SU-DHL-6 (cell line): Measurements from ENCODE around the gene TNNI3K.

Experiments used
- H2AFZ ChIP-seq: fragments of 200-600 bp; sonication (generic); 2 replicates; pipeline ENCODE4 v1.6.1; 2014; ENCODE audit warnings: low read depth, mild to moderate bottlenecking, moderate library complexity, mixed read lengths, antibody characterized with exemption, low read length; ENCODE audit not compliant: severe bottlenecking
- H3F3A ChIP-seq: fragments of 200-600 bp; shearing (Covaris generic); 2 replicates; pipeline ENCODE4 v1.6.0; 2016; ENCODE audit warnings: antibody characterized with exemption, mild to moderate bottlenecking; ENCODE audit not compliant: insufficient read depth
- H3K27ac ChIP-seq: fragments of 200-600 bp; sonication (generic); 2 replicates; pipeline ENCODE4 v1.5.1; 2016; ENCODE audit warnings: low read depth, mild to moderate bottlenecking, low read length, moderate library complexity, mixed read lengths
- H3K27me3 ChIP-seq: fragments of 200-600 bp; sonication (generic), shearing (Covaris generic); 2 replicates; pipeline ENCODE4 v1.6.0; 2014; ENCODE audit warnings: mild to moderate bottlenecking, low read length
- H3K36me3 ChIP-seq: fragments of 200-600 bp; sonication (generic); 2 replicates; pipeline ENCODE4 v1.6.1; 2014; ENCODE audit warnings: mild to moderate bottlenecking, low read length, mixed read lengths
- H3K4me2 ChIP-seq: fragments of 300-600, 200-600 bp; shearing (Covaris generic), sonication (generic); 2 replicates; pipeline ENCODE4 v1.6.0; 2014; ENCODE audit warnings: low read length, low read depth, mild to moderate bottlenecking; ENCODE audit not compliant: poor library complexity, severe bottlenecking
- H3K4me3 ChIP-seq: fragments of 200-600 bp; sonication (generic); 2 replicates; pipeline ENCODE4 v1.5.1; 2014; ENCODE audit warnings: antibody characterized with exemption, low read length, mild to moderate bottlenecking, mixed read lengths; ENCODE audit not compliant: insufficient read depth, poor library complexity, severe bottlenecking
- H3K79me2 ChIP-seq: fragments of 200-600 bp; sonication (generic); 2 replicates; pipeline ENCODE4 v1.6.1; 2014; ENCODE audit warnings: mild to moderate bottlenecking, low read length, moderate library complexity; ENCODE audit not compliant: insufficient read depth
- H3K9ac ChIP-seq: fragments of 200-600 bp; sonication (generic); 2 replicates; pipeline ENCODE4 v1.7.0; 2014; ENCODE audit warnings: mild to moderate bottlenecking, low read length
- H3K9me2 ChIP-seq: fragments of 200-600 bp; sonication (generic); replicated peaks from 2 replicates; pipeline ENCODE4 v1.6.1; 2014; ENCODE audit warnings: low read length; ENCODE audit not compliant: insufficient read depth
- H3K9me3 ChIP-seq: fragments of 200-600 bp; sonication (generic); 2 replicates; pipeline ENCODE4 v1.6.1; 2014; ENCODE audit warnings: low read length, mixed read lengths; ENCODE audit not compliant: insufficient read depth
- H4K20me1 ChIP-seq: fragments of 200-600 bp; sonication (generic); 2 replicates; pipeline ENCODE4 v1.6.1; 2014; ENCODE audit warnings: low read depth, mild to moderate bottlenecking, antibody characterized with exemption, low read length, moderate library complexity, mixed read lengths
- EZH2phosphoT487 ChIP-seq: fragments of 200-600 bp; sonication (generic), shearing (Covaris generic); conservative IDR thresholded peaks from 2 replicates; pipeline ENCODE4 v1.6.1; 2018; ENCODE audit warnings: mild to moderate bottlenecking, antibody characterized with exemption, low read length, moderate library complexity, mixed read lengths
- TF ChIP-seq, protein P1 (sequence below): fragments of 200-600 bp; sonication (generic); IDR thresholded peaks from one replicate; pipeline ENCODE4 v1.5.1; 2017; ENCODE audit warnings: antibody characterized with exemption, mild to moderate bottlenecking, low read length, moderate library complexity; ENCODE audit not compliant: insufficient read depth, poor library complexity, severe bottlenecking

TNNI3K gene

DNA sequence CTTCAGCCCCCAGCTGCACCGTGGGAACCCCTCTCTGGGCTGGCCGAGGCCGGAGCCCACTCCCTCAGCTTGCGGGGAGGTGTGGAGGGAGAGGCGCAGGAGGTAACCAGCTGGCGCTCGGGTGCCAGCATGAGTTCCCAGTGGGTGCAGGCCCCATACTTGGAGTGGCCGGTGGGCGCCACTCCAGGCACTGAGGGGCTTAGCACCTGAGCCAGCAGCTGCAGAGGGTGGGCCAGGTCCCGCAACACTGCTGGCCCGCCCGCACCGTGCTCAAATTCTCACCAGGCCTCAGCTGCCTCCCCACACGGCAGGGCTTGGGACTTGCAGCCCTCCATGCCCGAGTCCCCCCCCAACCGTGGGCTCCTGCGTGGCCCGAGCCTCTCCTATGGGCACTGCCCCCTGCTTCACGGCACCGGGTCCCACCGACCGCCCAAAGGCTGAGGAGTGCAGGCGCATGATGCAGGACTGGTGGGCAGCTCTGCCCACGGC is 230.1 kb downstream of the TNNI3K start:
- Histone ChIP-seq H2AFZ (no peak overlapping the region), H4K20me1 (no peaks in the 10 kb centered on the region), H3K4me3 (no peak overlapping the region), H3F3A (no peaks in the 10 kb centered on the region), H3K9me3 (no peaks in the 10 kb centered on the region), H3K36me3 (no peaks in the 10 kb centered on the region), H3K27me3 (no peaks in the 10 kb centered on the region), H3K27ac (no peak overlapping the region), H3K9ac (no peak overlapping the region), H3K4me2 (no peak overlapping the region), H3K79me2 (no peaks in the 10 kb centered on the region), H3K9me2 (no peaks in the 10 kb centered on the region)
- no peak for TF ChIP-seq EZH2phosphoT487
- TF ChIP-seq, protein P1, sequence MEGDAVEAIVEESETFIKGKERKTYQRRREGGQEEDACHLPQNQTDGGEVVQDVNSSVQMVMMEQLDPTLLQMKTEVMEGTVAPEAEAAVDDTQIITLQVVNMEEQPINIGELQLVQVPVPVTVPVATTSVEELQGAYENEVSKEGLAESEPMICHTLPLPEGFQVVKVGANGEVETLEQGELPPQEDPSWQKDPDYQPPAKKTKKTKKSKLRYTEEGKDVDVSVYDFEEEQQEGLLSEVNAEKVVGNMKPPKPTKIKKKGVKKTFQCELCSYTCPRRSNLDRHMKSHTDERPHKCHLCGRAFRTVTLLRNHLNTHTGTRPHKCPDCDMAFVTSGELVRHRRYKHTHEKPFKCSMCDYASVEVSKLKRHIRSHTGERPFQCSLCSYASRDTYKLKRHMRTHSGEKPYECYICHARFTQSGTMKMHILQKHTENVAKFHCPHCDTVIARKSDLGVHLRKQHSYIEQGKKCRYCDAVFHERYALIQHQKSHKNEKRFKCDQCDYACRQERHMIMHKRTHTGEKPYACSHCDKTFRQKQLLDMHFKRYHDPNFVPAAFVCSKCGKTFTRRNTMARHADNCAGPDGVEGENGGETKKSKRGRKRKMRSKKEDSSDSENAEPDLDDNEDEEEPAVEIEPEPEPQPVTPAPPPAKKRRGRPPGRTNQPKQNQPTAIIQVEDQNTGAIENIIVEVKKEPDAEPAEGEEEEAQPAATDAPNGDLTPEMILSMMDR, result no peak

DNA sequence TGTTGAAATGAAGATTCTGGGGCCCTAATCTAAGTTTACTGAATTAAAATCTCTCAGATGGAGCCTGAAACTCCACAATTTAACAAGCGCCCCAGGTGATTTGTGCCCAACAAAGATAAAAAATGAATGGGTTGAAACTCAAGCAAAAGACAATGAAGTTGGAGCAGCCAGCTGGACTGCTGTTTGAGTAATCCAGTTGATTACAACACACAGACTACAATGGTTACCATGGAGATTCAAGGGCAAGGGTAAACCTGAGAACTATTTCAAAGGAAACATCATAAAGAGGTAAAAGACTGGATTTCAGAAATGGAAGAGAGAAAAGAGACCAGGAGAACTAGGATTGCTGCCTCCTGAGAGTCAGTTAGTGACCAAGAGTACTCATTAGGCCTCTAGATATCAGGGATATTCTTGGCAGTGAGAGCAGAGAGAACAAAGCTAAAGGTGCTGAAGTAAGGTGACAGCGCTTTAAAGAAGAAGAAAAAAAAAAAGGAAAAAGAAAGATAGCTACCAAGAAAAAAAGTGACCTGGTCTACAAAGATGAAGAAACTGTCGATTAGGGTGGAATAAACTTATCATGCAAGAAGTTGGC is 232.7 kb downstream of the TNNI3K start:
- Histone ChIP-seq H3K27ac (no peak overlapping the region), H3K4me3 (no peak overlapping the region), H3K9ac (no peak overlapping the region), H2AFZ (no peak overlapping the region), H3K9me3 (no peaks in the 10 kb centered on the region), H3K9me2 (no peaks in the 10 kb centered on the region), H4K20me1 (no peaks in the 10 kb centered on the region), H3K79me2 (no peaks in the 10 kb centered on the region), H3F3A (no peaks in the 10 kb centered on the region), H3K36me3 (no peaks in the 10 kb centered on the region), H3K27me3 (no peaks in the 10 kb centered on the region), H3K4me2 (no peak overlapping the region)
- TF ChIP-seq EZH2phosphoT487, result no peak
- TF ChIP-seq, protein P1, result no peak

DNA sequence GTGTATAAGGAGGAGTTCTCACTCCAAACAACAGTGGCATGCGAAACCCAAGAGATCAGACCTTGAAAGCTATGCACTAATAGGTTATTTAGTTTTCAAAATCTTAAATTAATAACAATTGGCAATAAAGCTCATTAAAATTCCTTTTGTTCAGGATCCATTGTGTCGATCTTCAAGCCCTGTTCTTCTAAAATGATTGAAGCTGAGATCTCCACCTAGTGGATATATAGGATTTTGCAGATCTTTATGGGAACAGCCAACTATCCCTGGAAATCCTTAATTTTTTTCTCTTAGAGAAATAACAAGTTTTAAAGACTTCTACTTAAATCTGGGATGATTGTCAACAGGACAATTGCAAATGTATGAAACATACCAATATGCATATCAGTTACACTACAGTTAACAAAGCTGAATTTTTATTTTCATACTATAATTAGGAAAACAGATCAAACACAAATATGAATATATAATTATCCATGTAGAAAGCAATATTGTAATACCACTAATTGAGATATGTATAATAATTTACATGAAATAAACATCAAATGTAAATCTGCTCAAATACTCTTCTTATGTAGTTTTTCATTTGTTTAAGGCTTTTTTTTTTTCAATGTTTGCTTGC is 233.9 kb downstream of the TNNI3K start:
- no peaks in the 10 kb centered on the region for H3K79me2 ChIP-seq
- H3K36me3 ChIP-seq, result no peaks in the 10 kb centered on the region
- H3K9ac ChIP-seq, result no peak overlapping the region
- no peaks in the 10 kb centered on the region for H4K20me1 ChIP-seq
- TF ChIP-seq, protein P1, result peak; percentile 33
- no peak for TF ChIP-seq EZH2phosphoT487
- H3F3A ChIP-seq, result no peaks in the 10 kb centered on the region
- no peaks in the 10 kb centered on the region for H3K9me3 ChIP-seq
- H3K4me2 ChIP-seq, result no peak overlapping the region
- no peak overlapping the region for H2AFZ ChIP-seq
- H3K27ac ChIP-seq, result no peak overlapping the region
- no peak overlapping the region for H3K4me3 ChIP-seq
- no peaks in the 10 kb centered on the region for H3K9me2 ChIP-seq
- H3K27me3 ChIP-seq, result no peaks in the 10 kb centered on the region
